ENCODE data around the gene DROSHA. TPM values are rescaled to one million over a fixed set of nuclear protein-coding genes. Genes with fewer than 3 reads are reported as not detected.

DROSHA gene
- total and polyA plus RNA-seq, 10 of the 15 experiments (the other 5 are each of a cell fraction or from before 2014, with no cell fraction given), result 27.9 to 55.0 (median 37.6) TPM

GRCh38 chr5:31413030-31413812, 118.7 kb downstream of the DROSHA start (continued):
- no peak for TF ChIP-seq E2F8 (IDR thresholded peaks at IDR 0.05; ENCODE audit: low read depth, partially characterized antibody)
- no peak for TF ChIP-seq ATF2 (IDR thresholded peaks at IDR 0.05; ENCODE audit: low read length)

GRCh38 chr5:31412324-31412723, 119.6 kb downstream of the DROSHA start:
- H3K27ac ChIP-seq (ENCODE audit: control insufficient read depth, insufficient read depth), result no peak overlapping the region
- DNase-seq (ENCODE audit: low read depth, low spot score) (no peak), ATAC-seq (no peak), FAIRE-seq (no peak)
- ChIA-PET SMC1A (ENCODE audit: uncharacterized antibody, unreplicated experiment) (interaction anchor here (1.6 kb wide), 1 partner anchor 11 kb away, joined by 4 read pairs; no protein-coding TSS in a partner anchor), RAD21 (ENCODE audit: unreplicated experiment) (no interaction called here), POLR2A (no interaction called here), CTCF (no interaction called here)
- no peak overlapping the region for H3K9ac ChIP-seq (ENCODE audit: control insufficient read depth, insufficient read depth, low read length)
- no peaks in the 10 kb centered on the region for H3K79me2 ChIP-seq (ENCODE audit: control insufficient read depth, insufficient read depth, low read length)
- no peaks in the 10 kb centered on the region for H3K4me1 ChIP-seq (ENCODE audit: control insufficient read depth, insufficient read depth, low read length)
- no TSS peak for BruUV-seq (replicated peaks)
- H2AFZ ChIP-seq (ENCODE audit: control insufficient read depth, low read depth, low read length), result no peak overlapping the region
- in situ Hi-C loops (cut with MboI), result no loop called here
- no peak for TF ChIP-seq GABPA (IDR thresholded peaks at IDR 0.05; ENCODE audit: low read depth)
- no peak for TF ChIP-seq TCF12 (IDR thresholded peaks at IDR 0.05; ENCODE audit: low read depth, low read length)
- TF ChIP-seq IKZF2 (IDR thresholded peaks at IDR 0.05), result no peak
- TF ChIP-seq CHD2 (IDR thresholded peaks at IDR 0.05; ENCODE audit: borderline replicate concordance, low read depth, low read length), result no peak
- no peak for TF ChIP-seq CBX3 (IDR thresholded peaks at IDR 0.05; ENCODE audit: borderline replicate concordance, low read depth)
- no peak for TF ChIP-seq SREBF2 (IDR thresholded peaks at IDR 0.05; ENCODE audit: low read length)
- TF ChIP-seq FOS (IDR thresholded peaks at IDR 0.05; ENCODE audit: borderline replicate concordance, extremely low read depth, insufficient read length), result no peak
- TF ChIP-seq CBFB (IDR thresholded peaks at IDR 0.05; ENCODE audit: low read depth), result no peak
- no peak for TF ChIP-seq PKNOX1 (IDR thresholded peaks at IDR 0.05)
- TF ChIP-seq MYB (IDR thresholded peaks at IDR 0.05; ENCODE audit: borderline replicate concordance, low read depth, low read length), result no peak
- no peak for TF ChIP-seq TCF7 (IDR thresholded peaks at IDR 0.05; ENCODE audit: borderline replicate concordance)
- no peak for TF ChIP-seq CEBPZ (IDR thresholded peaks at IDR 0.05; ENCODE audit: low read depth, low read length)
- WGBS (ENCODE audit: insufficient coverage, insufficient replicate concordance, low lambda C conversion rate, missing lambda C conversion rate), result 75% methylated on average over 1 of the region's 1 CpG
- H3K4me2 ChIP-seq (ENCODE audit: control insufficient read depth, insufficient read depth), result no peak overlapping the region
- H3K27me3 ChIP-seq (replicated peaks in 1 of 2; ENCODE audit: control insufficient read depth in 2 of 2, insufficient read depth in 2 of 2, low read length in 1 of 2), result no peaks in the 10 kb centered on the region
- H4K20me1 ChIP-seq (ENCODE audit: control insufficient read depth, insufficient read depth), result no peaks in the 10 kb centered on the region
- no peak overlapping the region for H3K4me3 ChIP-seq
- no peaks in the 10 kb centered on the region for H3K9me3 ChIP-seq (replicated peaks; ENCODE audit: control insufficient read depth, insufficient read depth, low read length)
- peaks cover 3 to 6% of the 10 kb centered on the region in 2 experiments for H3K36me3 ChIP-seq (ENCODE audit: control insufficient read depth in 2 of 2, insufficient read depth in 2 of 2, low read length in 1 of 2)
- intact Hi-C loops (cut with micrococcal nuclease; ENCODE audit: unreplicated experiment), result no loop called here
